Activated T-cell treated with anti-CD3 and anti-CD28 coated beads, Interleukin-2, amount 50 U/mL, for 4 hours (primary cell): ENCODE data around the gene PRSS27. TPM values are rescaled to one million over a fixed set of nuclear protein-coding genes. Genes with fewer than 3 reads are reported as not detected.

Source experiments
- ATAC-seq, 2 donors: fragments of 200-7000 bp; cut with Tn5 transposase; one replicate each; pipeline ENCODE4 v1.10.0; 2021
- DNase-seq: peaks from one replicate; pipeline ENCODE4 v3.0.0-alpha.2; 2020
- H3K27me3 Mint-ChIP-seq: one replicate; pipeline ENCODE4 v1.8.0; 2021; ENCODE audit warnings: low read depth, mixed read lengths
- H3K36me3 Mint-ChIP-seq: one replicate; pipeline ENCODE4 v1.8.0; 2022; ENCODE audit warnings: mixed read lengths; ENCODE audit not compliant: insufficient read depth
- H3K4me1 Mint-ChIP-seq: one replicate; pipeline ENCODE4 v1.8.0; 2021; ENCODE audit warnings: low read depth, mixed read lengths
- H3K4me3 Mint-ChIP-seq: one replicate; pipeline ENCODE4 v1.8.0; 2021; ENCODE audit warnings: mild to moderate bottlenecking, moderate library complexity, mixed read lengths
- H3K9me3 Mint-ChIP-seq: one replicate; pipeline ENCODE4 v1.8.0; 2021; ENCODE audit warnings: mixed read lengths
- total RNA-seq, 3 donors: library from RNA; stranded (reverse); gene quantifications; one replicate each; pipeline ENCODE4 v1.2.1, GENCODE V29; 2021

PRSS27 gene
- total RNA-seq, 3 donors from 2014 or later: 0.76 to 1.2 (median 0.84) TPM

GRCh38 chr16:2712063-2712441 lies 8.0 kb downstream of the PRSS27 start:
- Mint-ChIP-seq H3K4me3 (no peak overlapping the region), H3K4me1 (peaks cover 7% of the 10 kb centered on the region), H3K27me3 (no peaks in the 10 kb centered on the region), H3K9me3 (no peaks in the 10 kb centered on the region), H3K36me3 (peaks cover 2% of the 10 kb centered on the region)
- no peak for ATAC-seq
- no peak for DNase-seq

- peaks cover 2% of the 10 kb centered on the region for H3K36me3 Mint-ChIP-seq
- no peak overlapping the region for H3K4me3 Mint-ChIP-seq
- no peak for DNase-seq
- no peaks in the 10 kb centered on the region for H3K9me3 Mint-ChIP-seq
- no peaks in the 10 kb centered on the region for H3K27me3 Mint-ChIP-seq
- H3K4me1 Mint-ChIP-seq: peaks cover 7% of the 10 kb centered on the region
- no peak for ATAC-seq
These were observed 8.5 kb downstream of the PRSS27 start for GRCh38 chr16:2711370-2712062.

- Mint-ChIP-seq H3K4me1 (peaks cover 5% of the 10 kb centered on the region), H3K4me3 (no peak overlapping the region), H3K9me3 (no peaks in the 10 kb centered on the region), H3K36me3 (peaks cover 2% of the 10 kb centered on the region), H3K27me3 (no peaks in the 10 kb centered on the region)
- DNase-seq (no peak), ATAC-seq (no peak)
These were observed 9.3 kb downstream of the PRSS27 start for GRCh38 chr16:2710711-2711231.

GRCh38 chr16:2710021-2710710 lies 9.9 kb downstream of the PRSS27 start:
- Mint-ChIP-seq H3K4me3 (no peak overlapping the region), H3K9me3 (no peaks in the 10 kb centered on the region), H3K4me1 (peaks cover 4% of the 10 kb centered on the region), H3K36me3 (peaks cover 2% of the 10 kb centered on the region), H3K27me3 (no peaks in the 10 kb centered on the region)
- DNase-seq (no peak), ATAC-seq (no peak)

GRCh38 chr16:2709588-2709984 lies 10.4 kb downstream of the PRSS27 start:
- Mint-ChIP-seq H3K27me3 (no peaks in the 10 kb centered on the region), H3K9me3 (no peaks in the 10 kb centered on the region), H3K36me3 (peaks cover 2% of the 10 kb centered on the region), H3K4me1 (no peaks in the 10 kb centered on the region), H3K4me3 (no peak overlapping the region)
- DNase-seq: no peak
- no peak for ATAC-seq

- Mint-ChIP-seq H3K36me3 (peaks cover 2% of the 10 kb centered on the region), H3K9me3 (no peaks in the 10 kb centered on the region), H3K4me1 (no peaks in the 10 kb centered on the region), H3K4me3 (no peak overlapping the region), H3K27me3 (no peaks in the 10 kb centered on the region)
- ATAC-seq (no peak), DNase-seq (no peak)
These were observed 11.0 kb downstream of the PRSS27 start for GRCh38 chr16:2708955-2709587.

GRCh38 chr16:2708290-2708639 lies 11.8 kb downstream of the PRSS27 start:
- H3K36me3 Mint-ChIP-seq: peaks cover 2% of the 10 kb centered on the region

GRCh38 chr16:2707368-2708289 lies 12.4 kb downstream of the PRSS27 start:
- no peaks in the 10 kb centered on the region for H3K4me1 Mint-ChIP-seq
- no peaks in the 10 kb centered on the region for H3K27me3 Mint-ChIP-seq
- DNase-seq (no peak), ATAC-seq (no peak)
- no peaks in the 10 kb centered on the region for H3K9me3 Mint-ChIP-seq
- H3K4me3 Mint-ChIP-seq: no peak overlapping the region
- H3K36me3 Mint-ChIP-seq: peaks cover 2% of the 10 kb centered on the region

More at GRCh38 chr16:2708290-2708639, 11.8 kb downstream of the PRSS27 start:
- Mint-ChIP-seq H3K4me3 (no peak overlapping the region), H3K27me3 (no peaks in the 10 kb centered on the region), H3K9me3 (no peaks in the 10 kb centered on the region), H3K4me1 (no peaks in the 10 kb centered on the region)
- no peak for ATAC-seq
- no peak for DNase-seq

GRCh38 chr16:2706611-2707311 lies 13.3 kb downstream of the PRSS27 start:
- no peaks in the 10 kb centered on the region for H3K27me3 Mint-ChIP-seq
- DNase-seq (no peak), ATAC-seq (no peak)
- H3K4me3 Mint-ChIP-seq: no peak overlapping the region
- H3K9me3 Mint-ChIP-seq: no peaks in the 10 kb centered on the region
- no peaks in the 10 kb centered on the region for H3K4me1 Mint-ChIP-seq
- H3K36me3 Mint-ChIP-seq: peaks cover 9% of the 10 kb centered on the region

- DNase-seq (no peak), ATAC-seq (no peak)
- Mint-ChIP-seq H3K4me3 (no peak overlapping the region), H3K36me3 (peaks cover 9% of the 10 kb centered on the region), H3K4me1 (no peaks in the 10 kb centered on the region), H3K27me3 (no peaks in the 10 kb centered on the region), H3K9me3 (no peaks in the 10 kb centered on the region)
These were observed 13.9 kb downstream of the PRSS27 start for GRCh38 chr16:2706085-2706484.

GRCh38 chr16:2705351-2705750 lies 14.7 kb downstream of the PRSS27 start:
- DNase-seq (no peak), ATAC-seq (no peak)
- Mint-ChIP-seq H3K27me3 (no peaks in the 10 kb centered on the region), H3K9me3 (no peaks in the 10 kb centered on the region), H3K4me1 (no peaks in the 10 kb centered on the region), H3K4me3 (no peak overlapping the region), H3K36me3 (peaks cover 11% of the 10 kb centered on the region)

- peaks cover 13% of the 10 kb centered on the region for H3K36me3 Mint-ChIP-seq
- ATAC-seq (no peak), DNase-seq (no peak)
- no peaks in the 10 kb centered on the region for H3K27me3 Mint-ChIP-seq
- no peak overlapping the region for H3K4me3 Mint-ChIP-seq
- H3K4me1 Mint-ChIP-seq: no peaks in the 10 kb centered on the region
- no peaks in the 10 kb centered on the region for H3K9me3 Mint-ChIP-seq
These were observed 15.1 kb downstream of the PRSS27 start for GRCh38 chr16:2704983-2705275.

- Mint-ChIP-seq H3K9me3 (no peaks in the 10 kb centered on the region), H3K4me1 (no peaks in the 10 kb centered on the region), H3K4me3 (no peak overlapping the region), H3K36me3 (peaks cover 14% of the 10 kb centered on the region), H3K27me3 (no peaks in the 10 kb centered on the region)
- no peak for DNase-seq
- no peak for ATAC-seq
These were observed 15.7 kb downstream of the PRSS27 start for GRCh38 chr16:2704166-2704982.
